IMR-90 (cell line): ENCODE measurements around the gene SIN3B.

Experiments
- CEBPB ChIP-seq: IDR thresholded peaks from 2 replicates; pipeline ENCODE4 v1.6.1; 2012; ENCODE audit warnings: low read depth, low read length, improper control_type of control experiment
- FOS ChIP-seq: fragments of 150-350 bp; IDR thresholded peaks from 2 replicates; pipeline ENCODE4 v1.6.1; 2016; ENCODE audit warnings: low read depth, low read length
- MXI1 ChIP-seq: IDR thresholded peaks from 2 replicates; pipeline ENCODE4 v1.6.1; 2012; ENCODE audit warnings: low read depth, mild to moderate bottlenecking, low read length, moderate library complexity, borderline replicate concordance
- POLR2A ChIP-seq: IDR thresholded peaks from 2 replicates; pipeline ENCODE4 v1.6.1; 2012; ENCODE audit warnings: mild to moderate bottlenecking, low read depth, low read length
- TF ChIP-seq, protein P1 (sequence below): conservative IDR thresholded peaks from 2 replicates; pipeline ENCODE4 v1.5.1; 2012; ENCODE audit warnings: mild to moderate bottlenecking, low read depth, low read length, improper control_type of control experiment

DNA sequence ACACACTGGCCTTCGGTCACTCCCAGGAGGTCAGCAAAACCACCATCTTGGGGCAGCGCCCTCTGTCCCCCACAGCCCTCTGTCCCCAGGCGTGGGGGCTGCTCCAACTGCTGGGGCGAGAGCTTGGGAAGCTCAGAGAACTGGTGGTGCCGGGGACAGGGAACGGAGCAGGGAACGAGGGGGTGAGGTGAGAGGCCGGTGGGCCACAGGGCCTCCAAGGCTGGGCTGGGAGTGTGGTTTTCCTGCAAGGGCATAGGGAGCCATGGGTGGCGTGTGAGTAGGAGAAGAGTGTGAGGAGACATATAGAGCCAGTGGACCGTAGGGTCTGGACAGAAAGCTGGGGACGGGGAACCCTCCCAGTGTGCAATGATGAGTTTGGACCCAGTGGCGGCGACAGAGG lies 93.8 kb downstream of the SIN3B start:
- TF ChIP-seq MXI1 (no peak), POLR2A (no peak), CEBPB (no peak), FOS (no peak)
- TF ChIP-seq, protein P1, sequence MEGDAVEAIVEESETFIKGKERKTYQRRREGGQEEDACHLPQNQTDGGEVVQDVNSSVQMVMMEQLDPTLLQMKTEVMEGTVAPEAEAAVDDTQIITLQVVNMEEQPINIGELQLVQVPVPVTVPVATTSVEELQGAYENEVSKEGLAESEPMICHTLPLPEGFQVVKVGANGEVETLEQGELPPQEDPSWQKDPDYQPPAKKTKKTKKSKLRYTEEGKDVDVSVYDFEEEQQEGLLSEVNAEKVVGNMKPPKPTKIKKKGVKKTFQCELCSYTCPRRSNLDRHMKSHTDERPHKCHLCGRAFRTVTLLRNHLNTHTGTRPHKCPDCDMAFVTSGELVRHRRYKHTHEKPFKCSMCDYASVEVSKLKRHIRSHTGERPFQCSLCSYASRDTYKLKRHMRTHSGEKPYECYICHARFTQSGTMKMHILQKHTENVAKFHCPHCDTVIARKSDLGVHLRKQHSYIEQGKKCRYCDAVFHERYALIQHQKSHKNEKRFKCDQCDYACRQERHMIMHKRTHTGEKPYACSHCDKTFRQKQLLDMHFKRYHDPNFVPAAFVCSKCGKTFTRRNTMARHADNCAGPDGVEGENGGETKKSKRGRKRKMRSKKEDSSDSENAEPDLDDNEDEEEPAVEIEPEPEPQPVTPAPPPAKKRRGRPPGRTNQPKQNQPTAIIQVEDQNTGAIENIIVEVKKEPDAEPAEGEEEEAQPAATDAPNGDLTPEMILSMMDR, result no peak
